GM12878 (cell line): ENCODE data around the gene BCKDHA. TPM values are rescaled to one million over a fixed set of nuclear protein-coding genes. Genes with fewer than 3 reads are reported as not detected.

ENCODE experiments used
- BCL11A ChIP-seq: IDR thresholded peaks from 2 replicates; pipeline ENCODE4 v1.6.1; 2011; ENCODE audit warnings: low read depth, low read length
- BHLHE40 ChIP-seq, 2 experiments: fragments of 450-650 bp in 1 of 2; IDR thresholded peaks; 2 replicates each; pipeline ENCODE4 v1.6.1; 2011 to 2017; ENCODE audit warnings: low read depth in 2 of 2, borderline replicate concordance in 1 of 2, improper control_type of control experiment in 1 of 2, low read length in 1 of 2, mild to moderate bottlenecking in 1 of 2
- HDGF ChIP-seq: fragments of 450-650 bp; IDR thresholded peaks from 2 replicates; pipeline ENCODE4 v1.6.1; 2016; ENCODE audit warnings: antibody characterized with exemption
- IKZF2 ChIP-seq, 2 experiments: fragments of 450-650 bp; IDR thresholded peaks; 2 replicates each; pipeline ENCODE4 v1.6.1; 2017; ENCODE audit warnings: mild to moderate bottlenecking in 2 of 2, moderate library complexity in 2 of 2
- JUND ChIP-seq: IDR thresholded peaks from 2 replicates; pipeline ENCODE4 v1.6.1; 2012; ENCODE audit warnings: low read depth, mild to moderate bottlenecking, low read length, improper control_type of control experiment, moderate library complexity
- LARP7 ChIP-seq: fragments of 450-650 bp; IDR thresholded peaks from 2 replicates; pipeline ENCODE4 v1.6.1; 2017; ENCODE audit warnings: mild to moderate bottlenecking
- MXI1 ChIP-seq: fragments of 150-350 bp; IDR thresholded peaks from 2 replicates; pipeline ENCODE4 v1.6.1; 2011; ENCODE audit warnings: low read depth, mild to moderate bottlenecking, inconsistent platforms, low read length, improper control_type of control experiment
- MYC ChIP-seq: IDR thresholded peaks from 2 replicates; pipeline ENCODE4 v1.6.1; 2011; ENCODE audit warnings: mild to moderate bottlenecking, low read length, moderate library complexity, inconsistent platforms; ENCODE audit not compliant: insufficient read depth, insufficient replicate concordance, insufficient read length, severe bottlenecking
- NR2C1 ChIP-seq: fragments of 450-650 bp; IDR thresholded peaks from 2 replicates; pipeline ENCODE4 v1.6.1; 2017; ENCODE audit warnings: antibody characterized with exemption, mild to moderate bottlenecking, moderate library complexity
- NR2F1 ChIP-seq: fragments of 450-650 bp; conservative IDR thresholded peaks from 2 replicates; pipeline ENCODE4 v1.6.1; 2017; ENCODE audit warnings: mild to moderate bottlenecking
- POLR2A ChIP-seq: IDR thresholded peaks from 2 replicates; pipeline ENCODE4 v1.6.1; 2011; ENCODE audit warnings: low read depth, mild to moderate bottlenecking, low read length
- POU2F2 ChIP-seq: IDR thresholded peaks from 3 replicates; pipeline ENCODE4 v1.6.1; 2011; ENCODE audit warnings: low read depth, mild to moderate bottlenecking, low read length, borderline replicate concordance
- RAD21 ChIP-seq: IDR thresholded peaks from 2 replicates; pipeline ENCODE4 v1.6.1; 2011; ENCODE audit warnings: mild to moderate bottlenecking, low read depth, low read length, moderate library complexity; ENCODE audit not compliant: insufficient read depth
- RBBP5 ChIP-seq: fragments of 200-600 bp; sonication (generic); conservative IDR thresholded peaks from 2 replicates; pipeline ENCODE4 v1.6.1; 2016
- RFX5 ChIP-seq: IDR thresholded peaks from 2 replicates; pipeline ENCODE4 v1.6.1; 2011; ENCODE audit warnings: low read depth, low read length, improper control_type of control experiment
- SMARCA5 ChIP-seq: fragments of 450-650 bp; IDR thresholded peaks from 2 replicates; pipeline ENCODE4 v1.6.1; 2017; ENCODE audit warnings: mild to moderate bottlenecking
- SREBF1 ChIP-seq: IDR thresholded peaks from 2 replicates; pipeline ENCODE4 v1.6.1; 2012; ENCODE audit warnings: mild to moderate bottlenecking, low read length
- STAT3 ChIP-seq: IDR thresholded peaks from 2 replicates; pipeline ENCODE4 v1.6.1; 2011; ENCODE audit warnings: low read depth, low read length, improper control_type of control experiment
- TARDBP ChIP-seq: IDR thresholded peaks from 2 replicates; pipeline ENCODE4 v1.6.1; 2016; ENCODE audit warnings: borderline replicate concordance
- ZNF217 ChIP-seq: fragments of 450-650 bp; IDR thresholded peaks from 2 replicates; pipeline ENCODE4 v1.6.1; 2017; ENCODE audit warnings: antibody characterized with exemption, mild to moderate bottlenecking
- polyA plus RNA-seq, 11 experiments: library from polyadenylated mRNA; depleted of rRNA in 4 of 11; unstranded in 6 of 11; stranded (reverse) in 5 of 11; fragments of >200 nt; fragmentation: Nextera tagmentation in 4 of 11; fragmentation: Illumina TruSeq in 1 of 11; extraction: Ambion mirVana in 4 of 11; extraction: Trizol in 1 of 11; gene quantifications; 1 replicate in 1 of 11; 2 replicates in 10 of 11; pipeline versions ENCODE4 v1.2.1 to v1.2.3, GENCODE V29; 2011 to 2016; ENCODE audit warnings: inconsistent platforms in 2 of 11, missing spikeins in 2 of 11, low read depth in 1 of 11
- total RNA-seq, 4 experiments: library from RNA; depleted of rRNA in 3 of 4; stranded (reverse); fragments of >200 nt in 3 of 4; fragmentation: Illumina TruSeq in 1 of 4; extraction: Trizol in 1 of 4; gene quantifications; 2 replicates each; pipeline versions ENCODE4 v1.2.1 to v1.2.3, GENCODE V29; 2013 to 2021
- TF ChIP-seq, protein P1 (sequence below): IDR thresholded peaks from 2 replicates; pipeline ENCODE4 v1.6.1; 2011; ENCODE audit warnings: low read depth, mild to moderate bottlenecking, low read length, moderate library complexity, borderline replicate concordance; ENCODE audit errors: extremely low read depth
- TF ChIP-seq, protein P2 (sequence below), 3 experiments: IDR thresholded peaks in 2 of 3; conservative IDR thresholded peaks in 1 of 3; 2 replicates each; pipeline ENCODE4 v1.5.1; 2011; ENCODE audit warnings: low read depth in 3 of 3, low read length in 3 of 3, mild to moderate bottlenecking in 3 of 3, control low read depth in 2 of 3, moderate library complexity in 2 of 3, inconsistent platforms in 1 of 3, mixed read lengths in 1 of 3; ENCODE audit not compliant: control insufficient read depth in 2 of 3, insufficient read depth in 1 of 3; ENCODE audit errors: extremely low read depth in 1 of 3
- TF ChIP-seq, protein P3 (sequence below): fragments of 450-650 bp; IDR thresholded peaks from 2 replicates; pipeline ENCODE4 v1.6.1; 2017; ENCODE audit warnings: mild to moderate bottlenecking, low read depth, inconsistent platforms; ENCODE audit not compliant: poor library complexity, severe bottlenecking
- TF ChIP-seq, protein P4 (sequence below): fragments of 450-650 bp; IDR thresholded peaks from 2 replicates; pipeline ENCODE4 v1.6.1; 2014; ENCODE audit warnings: mild to moderate bottlenecking

BCKDHA gene
- total and polyA plus RNA-seq, 10 of the 15 experiments (the other 5 are each of a cell fraction or from before 2014, with no cell fraction given) = 9.9 to 107 (median 46.4) TPM

DNA sequence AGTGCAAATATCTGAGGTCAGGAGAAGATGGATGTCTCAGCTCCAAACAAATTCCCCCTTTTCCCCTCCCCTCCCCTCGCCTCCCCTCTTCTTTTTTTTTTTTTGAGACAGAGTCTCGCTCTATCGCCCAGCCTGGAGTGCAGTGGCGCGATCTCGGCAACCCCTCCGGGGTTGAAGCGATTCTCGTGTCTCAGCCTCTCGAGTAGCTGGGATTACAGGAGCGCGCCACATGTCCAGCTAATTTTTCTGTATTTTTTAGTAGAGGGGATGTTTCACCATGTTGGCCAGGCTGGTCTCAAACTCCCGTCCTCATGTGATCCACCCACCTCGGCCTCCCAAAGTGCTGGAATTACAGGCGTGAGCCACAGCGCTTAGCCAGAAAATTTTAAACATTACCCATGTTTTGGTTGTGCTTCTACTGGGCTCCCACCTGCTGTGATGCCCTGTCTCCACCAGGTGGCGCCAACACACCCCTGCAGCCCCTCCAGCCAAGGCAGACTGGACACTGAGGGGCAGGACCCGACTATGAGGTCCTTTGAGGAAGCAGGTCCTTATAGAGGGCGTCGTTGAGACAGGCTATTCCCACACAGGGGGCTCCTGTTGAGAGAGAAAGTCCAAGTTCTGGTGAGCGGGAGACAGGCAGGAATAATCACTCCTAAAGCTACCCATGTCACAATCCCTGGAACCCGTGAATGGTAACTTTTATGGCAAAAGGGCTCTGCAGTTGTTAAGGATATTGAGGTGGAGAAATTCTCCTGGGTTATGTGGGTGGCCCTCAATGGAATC lies 51.7 kb downstream of the BCKDHA start (continued):
- TF ChIP-seq, protein P1, sequence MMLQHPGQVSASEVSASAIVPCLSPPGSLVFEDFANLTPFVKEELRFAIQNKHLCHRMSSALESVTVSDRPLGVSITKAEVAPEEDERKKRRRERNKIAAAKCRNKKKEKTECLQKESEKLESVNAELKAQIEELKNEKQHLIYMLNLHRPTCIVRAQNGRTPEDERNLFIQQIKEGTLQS = no peak
- TF ChIP-seq, protein P2, sequence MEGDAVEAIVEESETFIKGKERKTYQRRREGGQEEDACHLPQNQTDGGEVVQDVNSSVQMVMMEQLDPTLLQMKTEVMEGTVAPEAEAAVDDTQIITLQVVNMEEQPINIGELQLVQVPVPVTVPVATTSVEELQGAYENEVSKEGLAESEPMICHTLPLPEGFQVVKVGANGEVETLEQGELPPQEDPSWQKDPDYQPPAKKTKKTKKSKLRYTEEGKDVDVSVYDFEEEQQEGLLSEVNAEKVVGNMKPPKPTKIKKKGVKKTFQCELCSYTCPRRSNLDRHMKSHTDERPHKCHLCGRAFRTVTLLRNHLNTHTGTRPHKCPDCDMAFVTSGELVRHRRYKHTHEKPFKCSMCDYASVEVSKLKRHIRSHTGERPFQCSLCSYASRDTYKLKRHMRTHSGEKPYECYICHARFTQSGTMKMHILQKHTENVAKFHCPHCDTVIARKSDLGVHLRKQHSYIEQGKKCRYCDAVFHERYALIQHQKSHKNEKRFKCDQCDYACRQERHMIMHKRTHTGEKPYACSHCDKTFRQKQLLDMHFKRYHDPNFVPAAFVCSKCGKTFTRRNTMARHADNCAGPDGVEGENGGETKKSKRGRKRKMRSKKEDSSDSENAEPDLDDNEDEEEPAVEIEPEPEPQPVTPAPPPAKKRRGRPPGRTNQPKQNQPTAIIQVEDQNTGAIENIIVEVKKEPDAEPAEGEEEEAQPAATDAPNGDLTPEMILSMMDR (IDR thresholded peaks at IDR 0.05 in 2 of 3, conservative IDR thresholded peaks at IDR 0.05 in 1 of 3; ENCODE audit: control insufficient read depth in 2 of 3, extremely low read depth in 1 of 3, insufficient read depth in 1 of 3, low read depth in 3 of 3, low read length in 3 of 3) = peak; percentile 94 to 97 (median 97)
- TF ChIP-seq TARDBP (no peak), RAD21 (peak; percentile 94), SREBF1 (no peak), STAT3 (no peak), ZNF217 (no peak), NR2C1 (no peak), MYC (no peak), POLR2A (no peak), NR2F1 (no peak), BHLHE40 (IDR thresholded peaks at IDR 0.05; ENCODE audit: borderline replicate concordance in 1 of 2, low read depth in 2 of 2, low read length in 1 of 2) (peak in 1 of 2 experiments; percentile 15; a peak in 1 of 4 replicates), JUND (no peak), POU2F2 (peak; percentile 42; the same call in 1 of the 3 replicates), BCL11A (no peak), RFX5 (no peak), IKZF2 (IDR thresholded peaks at IDR 0.05) (no peak), LARP7 (no peak), SMARCA5 (peak; percentile 59; the same call in 1 of the 2 replicates), RBBP5 (no peak), HDGF (no peak), MXI1 (no peak)
- TF ChIP-seq, protein P3, sequence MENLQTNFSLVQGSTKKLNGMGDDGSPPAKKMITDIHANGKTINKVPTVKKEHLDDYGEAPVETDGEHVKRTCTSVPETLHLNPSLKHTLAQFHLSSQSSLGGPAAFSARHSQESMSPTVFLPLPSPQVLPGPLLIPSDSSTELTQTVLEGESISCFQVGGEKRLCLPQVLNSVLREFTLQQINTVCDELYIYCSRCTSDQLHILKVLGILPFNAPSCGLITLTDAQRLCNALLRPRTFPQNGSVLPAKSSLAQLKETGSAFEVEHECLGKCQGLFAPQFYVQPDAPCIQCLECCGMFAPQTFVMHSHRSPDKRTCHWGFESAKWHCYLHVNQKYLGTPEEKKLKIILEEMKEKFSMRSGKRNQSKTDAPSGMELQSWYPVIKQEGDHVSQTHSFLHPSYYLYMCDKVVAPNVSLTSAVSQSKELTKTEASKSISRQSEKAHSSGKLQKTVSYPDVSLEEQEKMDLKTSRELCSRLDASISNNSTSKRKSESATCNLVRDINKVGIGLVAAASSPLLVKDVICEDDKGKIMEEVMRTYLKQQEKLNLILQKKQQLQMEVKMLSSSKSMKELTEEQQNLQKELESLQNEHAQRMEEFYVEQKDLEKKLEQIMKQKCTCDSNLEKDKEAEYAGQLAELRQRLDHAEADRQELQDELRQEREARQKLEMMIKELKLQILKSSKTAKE = no peak
- TF ChIP-seq, protein P4, sequence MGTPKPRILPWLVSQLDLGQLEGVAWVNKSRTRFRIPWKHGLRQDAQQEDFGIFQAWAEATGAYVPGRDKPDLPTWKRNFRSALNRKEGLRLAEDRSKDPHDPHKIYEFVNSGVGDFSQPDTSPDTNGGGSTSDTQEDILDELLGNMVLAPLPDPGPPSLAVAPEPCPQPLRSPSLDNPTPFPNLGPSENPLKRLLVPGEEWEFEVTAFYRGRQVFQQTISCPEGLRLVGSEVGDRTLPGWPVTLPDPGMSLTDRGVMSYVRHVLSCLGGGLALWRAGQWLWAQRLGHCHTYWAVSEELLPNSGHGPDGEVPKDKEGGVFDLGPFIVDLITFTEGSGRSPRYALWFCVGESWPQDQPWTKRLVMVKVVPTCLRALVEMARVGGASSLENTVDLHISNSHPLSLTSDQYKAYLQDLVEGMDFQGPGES = no peak
